ENCODE results near the gene EML1.

- TF ChIP-seq, protein P1, sequence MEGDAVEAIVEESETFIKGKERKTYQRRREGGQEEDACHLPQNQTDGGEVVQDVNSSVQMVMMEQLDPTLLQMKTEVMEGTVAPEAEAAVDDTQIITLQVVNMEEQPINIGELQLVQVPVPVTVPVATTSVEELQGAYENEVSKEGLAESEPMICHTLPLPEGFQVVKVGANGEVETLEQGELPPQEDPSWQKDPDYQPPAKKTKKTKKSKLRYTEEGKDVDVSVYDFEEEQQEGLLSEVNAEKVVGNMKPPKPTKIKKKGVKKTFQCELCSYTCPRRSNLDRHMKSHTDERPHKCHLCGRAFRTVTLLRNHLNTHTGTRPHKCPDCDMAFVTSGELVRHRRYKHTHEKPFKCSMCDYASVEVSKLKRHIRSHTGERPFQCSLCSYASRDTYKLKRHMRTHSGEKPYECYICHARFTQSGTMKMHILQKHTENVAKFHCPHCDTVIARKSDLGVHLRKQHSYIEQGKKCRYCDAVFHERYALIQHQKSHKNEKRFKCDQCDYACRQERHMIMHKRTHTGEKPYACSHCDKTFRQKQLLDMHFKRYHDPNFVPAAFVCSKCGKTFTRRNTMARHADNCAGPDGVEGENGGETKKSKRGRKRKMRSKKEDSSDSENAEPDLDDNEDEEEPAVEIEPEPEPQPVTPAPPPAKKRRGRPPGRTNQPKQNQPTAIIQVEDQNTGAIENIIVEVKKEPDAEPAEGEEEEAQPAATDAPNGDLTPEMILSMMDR (conservative IDR thresholded peaks at IDR 0.05) = no peak
- no peak for TF ChIP-seq ZFX (IDR thresholded peaks at IDR 0.05)
Observed at GRCh38 chr14:99860219-99860618, 67.0 kb downstream of the EML1 start.

All from C4-2B (cell line).